Spleen (tissue), 7 donors: ENCODE measurements around the gene CD164L2.

Source experiments
- CTCF ChIP-seq, 11 experiments: fragments of 200-600 bp in 7 of 11; fragments of 450-650 bp in 4 of 11; sonication (generic) in 4 of 11; IDR thresholded peaks in 8 of 11; conservative IDR thresholded peaks in 3 of 11; 1 replicate in 7 of 11; 2 replicates in 4 of 11; pipeline versions ENCODE4 v1.4.0 to v1.8.0; 2016 to 2021; ENCODE audit warnings: antibody characterized with exemption in 11 of 11, inconsistent platforms in 4 of 11, mild to moderate bottlenecking in 1 of 11
- POLR2A ChIP-seq, 3 donors: fragments of 450-650 bp; IDR thresholded peaks; one replicate each; pipeline ENCODE4 v1.5.1; 2017; ENCODE audit warnings: antibody characterized with exemption in 3 of 3, mild to moderate bottlenecking in 1 of 3
- POLR2AphosphoS5 ChIP-seq, 3 donors: sonication (generic); formaldehyde crosslinking; IDR thresholded peaks; one replicate each; pipeline ENCODE4 v1.5.1; 2017; ENCODE audit warnings: antibody characterized with exemption in 3 of 3
- donor health status: DM: no; HTN: no; CAD: no; lungs with moderate emphysema.
- donor health status: DM: no; HTN: no; CAD: no.
- donor health status: DM: no; HTN: no; CAD: no.

GRCh38 chr1:27400963-27401341 is 17.8 kb upstream of the CD164L2 start:
- TF ChIP-seq CTCF (IDR thresholded peaks at IDR 0.05 in 8 of 11, conservative IDR thresholded peaks at IDR 0.05 in 3 of 11) (no peak), POLR2A (IDR thresholded peaks at IDR 0.05) (no peak), POLR2AphosphoS5 (IDR thresholded peaks at IDR 0.05) (peak in 1 of 3 donors; percentile 79)
